Liver (tissue), 9 donors: Measurements from ENCODE around the gene ARPIN. TPM values are rescaled to one million over a fixed set of nuclear protein-coding genes. Genes with fewer than 3 reads are reported as not detected.

ENCODE experiments used
- DNase-seq: peaks from one replicate; pipeline ENCODE4 v3.0.0-alpha.2; 2017; ENCODE audit warnings: low spot score
- H3K27ac ChIP-seq, 2 donors: one replicate each; pipeline ENCODE4 v1.7.0; 2013; ENCODE audit warnings: inconsistent platforms in 2 of 2, low read length in 2 of 2, control low read depth in 1 of 2, low read depth in 1 of 2, mild to moderate bottlenecking in 1 of 2
- H3K27me3 ChIP-seq, 4 donors: one replicate each; pipeline versions ENCODE4 v1.6.1 to v1.7.0; 2013; ENCODE audit warnings: low read length in 3 of 4, inconsistent platforms in 1 of 4, mild to moderate bottlenecking in 1 of 4, moderate library complexity in 1 of 4; ENCODE audit not compliant: control insufficient read depth in 4 of 4, insufficient read depth in 4 of 4
- H3K36me3 ChIP-seq, 4 donors: one replicate each; pipeline versions ENCODE4 v1.6.1 to v1.7.0; 2013; ENCODE audit warnings: low read length in 3 of 4, mild to moderate bottlenecking in 3 of 4, low read depth in 1 of 4, moderate library complexity in 1 of 4; ENCODE audit not compliant: control insufficient read depth in 4 of 4, insufficient read depth in 3 of 4
- H3K4me1 ChIP-seq, 4 donors: one replicate each; pipeline versions ENCODE4 v1.6.1 to v1.7.0; 2013; ENCODE audit warnings: low read length in 3 of 4, mild to moderate bottlenecking in 3 of 4, moderate library complexity in 1 of 4; ENCODE audit not compliant: control insufficient read depth in 4 of 4, insufficient read depth in 4 of 4
- H3K4me3 ChIP-seq, 3 donors: one replicate each; pipeline versions ENCODE4 v1.6.1 to v1.7.0; 2013; ENCODE audit warnings: low read length in 3 of 3, control low read depth in 1 of 3, low read depth in 1 of 3, mild to moderate bottlenecking in 1 of 3
- H3K9ac ChIP-seq, 2 donors: one replicate each; pipeline ENCODE4 v1.7.0; 2013; ENCODE audit warnings: low read length in 2 of 2, mild to moderate bottlenecking in 2 of 2, moderate library complexity in 2 of 2, control low read depth in 1 of 2, low read depth in 1 of 2
- H3K9me3 ChIP-seq, 4 donors: one replicate each; pipeline versions ENCODE4 v1.6.1 to v1.7.0; 2013; ENCODE audit warnings: low read length in 3 of 4; ENCODE audit not compliant: control insufficient read depth in 4 of 4
- EGR1 ChIP-seq, 2 donors: IDR thresholded peaks; 2 replicates each; pipeline ENCODE4 v1.6.1; 2016 to 2018; ENCODE audit warnings: antibody characterized with exemption in 2 of 2, low read depth in 2 of 2
- FOXA2 ChIP-seq: IDR thresholded peaks from 2 replicates; pipeline ENCODE4 v1.6.1; 2016; ENCODE audit warnings: antibody characterized with exemption
- GABPA ChIP-seq, 2 donors: IDR thresholded peaks in 1 of 2; conservative IDR thresholded peaks in 1 of 2; 2 replicates each; pipeline ENCODE4 v1.6.1; 2016; ENCODE audit warnings: antibody characterized with exemption in 2 of 2, mild to moderate bottlenecking in 1 of 2, moderate library complexity in 1 of 2
- HNF4A ChIP-seq, 2 donors: conservative IDR thresholded peaks; 2 replicates each; pipeline ENCODE4 v1.6.1; 2016; ENCODE audit warnings: antibody characterized with exemption in 2 of 2, mild to moderate bottlenecking in 2 of 2
- HNF4G ChIP-seq: IDR thresholded peaks from 2 replicates; pipeline ENCODE4 v1.6.1; 2016; ENCODE audit warnings: antibody characterized with exemption
- NR2F2 ChIP-seq: IDR thresholded peaks from 2 replicates; pipeline ENCODE4 v1.6.1; 2016; ENCODE audit warnings: antibody characterized with exemption
- RXRA ChIP-seq, 2 donors: IDR thresholded peaks; 2 replicates each; pipeline ENCODE4 v1.6.1; 2017 to 2018; ENCODE audit warnings: antibody characterized with exemption in 2 of 2, mild to moderate bottlenecking in 1 of 2
- SP1 ChIP-seq: IDR thresholded peaks from 2 replicates; pipeline ENCODE4 v1.6.1; 2018; ENCODE audit warnings: antibody characterized with exemption, mild to moderate bottlenecking
- TAF1 ChIP-seq: conservative IDR thresholded peaks from 2 replicates; pipeline ENCODE4 v1.6.1; 2016; ENCODE audit warnings: antibody characterized with exemption, mild to moderate bottlenecking
- YY1 ChIP-seq: IDR thresholded peaks from 2 replicates; pipeline ENCODE4 v1.6.1; 2016; ENCODE audit warnings: antibody characterized with exemption, mild to moderate bottlenecking
- WGBS: extraction: QIAGEN DNeasy Blood & Tissue Kit; methylation state at CpG from one replicate; pipeline ENCODE4 v1.1.7; 2013; 5-methylcytosine and 5-hydroxymethylcytosine counted together
- polyA plus RNA-seq, 2 donors: library from polyadenylated mRNA; stranded (reverse) in 1 of 2; unstranded in 1 of 2; fragments of 200-250 nt in 1 of 2; fragments of >200 nt in 1 of 2; fragmentation: Nextera tagmentation in 1 of 2; extraction: Ambion mirVana in 1 of 2; gene quantifications; one replicate each; pipeline versions ENCODE4 v1.2.1 to v1.2.3, GENCODE V29; 2013 to 2015
- total RNA-seq, 2 donors: library from RNA; depleted of rRNA; stranded (reverse); fragments of >200 nt; gene quantifications; one replicate each; pipeline ENCODE4 v1.2.3, GENCODE V29; 2014
- TF ChIP-seq, protein P1 (sequence below): IDR thresholded peaks from 2 replicates; pipeline ENCODE4 v1.6.1; 2016; ENCODE audit warnings: antibody characterized with exemption
- TF ChIP-seq, protein P2 (sequence below): IDR thresholded peaks from 2 replicates; pipeline ENCODE4 v1.6.1; 2016; ENCODE audit warnings: antibody characterized with exemption
- TF ChIP-seq, protein P3 (sequence below): IDR thresholded peaks from 2 replicates; pipeline ENCODE4 v1.6.1; 2016; ENCODE audit warnings: antibody characterized with exemption
- TF ChIP-seq, protein P4 (sequence below): fragments of 150-350 bp; IDR thresholded peaks from 2 replicates; pipeline ENCODE4 v1.5.1; 2017; ENCODE audit warnings: improper control_type of control experiment, low read depth, low read length; ENCODE audit not compliant: missing input control
- TF ChIP-seq, protein P5 (sequence below): IDR thresholded peaks from 2 replicates; pipeline ENCODE4 v1.6.1; 2016; ENCODE audit warnings: antibody characterized with exemption, mild to moderate bottlenecking
- donor health status: healthy.
- donor health status: healthy.
- donor health status: healthy.
- donor health status: healthy.
- donor health status: healthy.

Gene ARPIN
- total and polyA plus RNA-seq, 4 donors, result 1.6 to 7.2 (median 3.5) TPM

DNA sequence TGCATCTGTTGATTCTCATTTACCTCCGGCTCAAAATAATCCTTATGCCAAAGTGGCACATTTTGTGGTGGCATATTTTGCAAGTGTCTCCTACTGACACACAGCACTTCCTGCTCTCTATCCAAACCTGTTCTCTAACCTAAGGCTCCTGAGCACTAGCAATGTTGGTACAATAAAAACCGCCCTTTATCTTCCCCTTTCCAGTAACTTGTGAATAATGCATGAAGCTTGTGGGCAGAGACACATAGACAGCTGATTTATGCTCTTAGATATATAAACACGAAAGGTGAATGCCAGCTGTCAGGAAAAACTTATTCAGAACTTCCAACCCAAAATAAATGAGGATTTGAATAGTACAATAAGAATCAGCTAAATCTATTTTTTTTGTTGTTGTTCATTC lies 34.6 kb upstream of the ARPIN start:
- WGBS, result 86% methylated on average over 3 of the region's 3 CpGs
- TF ChIP-seq FOXA2 (no peak), RXRA (IDR thresholded peaks at IDR 0.05) (no peak), HNF4G (no peak), GABPA (IDR thresholded peaks at IDR 0.05 in 1 of 2, conservative IDR thresholded peaks at IDR 0.05 in 1 of 2) (no peak), TAF1 (no peak), SP1 (no peak), NR2F2 (no peak), YY1 (no peak)
- TF ChIP-seq, protein P1, sequence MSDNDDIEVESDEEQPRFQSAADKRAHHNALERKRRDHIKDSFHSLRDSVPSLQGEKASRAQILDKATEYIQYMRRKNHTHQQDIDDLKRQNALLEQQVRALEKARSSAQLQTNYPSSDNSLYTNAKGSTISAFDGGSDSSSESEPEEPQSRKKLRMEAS, result no peak
- TF ChIP-seq, protein P2, sequence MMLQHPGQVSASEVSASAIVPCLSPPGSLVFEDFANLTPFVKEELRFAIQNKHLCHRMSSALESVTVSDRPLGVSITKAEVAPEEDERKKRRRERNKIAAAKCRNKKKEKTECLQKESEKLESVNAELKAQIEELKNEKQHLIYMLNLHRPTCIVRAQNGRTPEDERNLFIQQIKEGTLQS, result no peak
- TF ChIP-seq, protein P3, sequence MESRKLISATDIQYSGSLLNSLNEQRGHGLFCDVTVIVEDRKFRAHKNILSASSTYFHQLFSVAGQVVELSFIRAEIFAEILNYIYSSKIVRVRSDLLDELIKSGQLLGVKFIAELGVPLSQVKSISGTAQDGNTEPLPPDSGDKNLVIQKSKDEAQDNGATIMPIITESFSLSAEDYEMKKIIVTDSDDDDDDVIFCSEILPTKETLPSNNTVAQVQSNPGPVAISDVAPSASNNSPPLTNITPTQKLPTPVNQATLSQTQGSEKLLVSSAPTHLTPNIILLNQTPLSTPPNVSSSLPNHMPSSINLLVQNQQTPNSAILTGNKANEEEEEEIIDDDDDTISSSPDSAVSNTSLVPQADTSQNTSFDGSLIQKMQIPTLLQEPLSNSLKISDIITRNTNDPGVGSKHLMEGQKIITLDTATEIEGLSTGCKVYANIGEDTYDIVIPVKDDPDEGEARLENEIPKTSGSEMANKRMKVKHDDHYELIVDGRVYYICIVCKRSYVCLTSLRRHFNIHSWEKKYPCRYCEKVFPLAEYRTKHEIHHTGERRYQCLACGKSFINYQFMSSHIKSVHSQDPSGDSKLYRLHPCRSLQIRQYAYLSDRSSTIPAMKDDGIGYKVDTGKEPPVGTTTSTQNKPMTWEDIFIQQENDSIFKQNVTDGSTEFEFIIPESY, result no peak
- TF ChIP-seq, protein P4, sequence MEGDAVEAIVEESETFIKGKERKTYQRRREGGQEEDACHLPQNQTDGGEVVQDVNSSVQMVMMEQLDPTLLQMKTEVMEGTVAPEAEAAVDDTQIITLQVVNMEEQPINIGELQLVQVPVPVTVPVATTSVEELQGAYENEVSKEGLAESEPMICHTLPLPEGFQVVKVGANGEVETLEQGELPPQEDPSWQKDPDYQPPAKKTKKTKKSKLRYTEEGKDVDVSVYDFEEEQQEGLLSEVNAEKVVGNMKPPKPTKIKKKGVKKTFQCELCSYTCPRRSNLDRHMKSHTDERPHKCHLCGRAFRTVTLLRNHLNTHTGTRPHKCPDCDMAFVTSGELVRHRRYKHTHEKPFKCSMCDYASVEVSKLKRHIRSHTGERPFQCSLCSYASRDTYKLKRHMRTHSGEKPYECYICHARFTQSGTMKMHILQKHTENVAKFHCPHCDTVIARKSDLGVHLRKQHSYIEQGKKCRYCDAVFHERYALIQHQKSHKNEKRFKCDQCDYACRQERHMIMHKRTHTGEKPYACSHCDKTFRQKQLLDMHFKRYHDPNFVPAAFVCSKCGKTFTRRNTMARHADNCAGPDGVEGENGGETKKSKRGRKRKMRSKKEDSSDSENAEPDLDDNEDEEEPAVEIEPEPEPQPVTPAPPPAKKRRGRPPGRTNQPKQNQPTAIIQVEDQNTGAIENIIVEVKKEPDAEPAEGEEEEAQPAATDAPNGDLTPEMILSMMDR, result no peak
- TF ChIP-seq, protein P5, sequence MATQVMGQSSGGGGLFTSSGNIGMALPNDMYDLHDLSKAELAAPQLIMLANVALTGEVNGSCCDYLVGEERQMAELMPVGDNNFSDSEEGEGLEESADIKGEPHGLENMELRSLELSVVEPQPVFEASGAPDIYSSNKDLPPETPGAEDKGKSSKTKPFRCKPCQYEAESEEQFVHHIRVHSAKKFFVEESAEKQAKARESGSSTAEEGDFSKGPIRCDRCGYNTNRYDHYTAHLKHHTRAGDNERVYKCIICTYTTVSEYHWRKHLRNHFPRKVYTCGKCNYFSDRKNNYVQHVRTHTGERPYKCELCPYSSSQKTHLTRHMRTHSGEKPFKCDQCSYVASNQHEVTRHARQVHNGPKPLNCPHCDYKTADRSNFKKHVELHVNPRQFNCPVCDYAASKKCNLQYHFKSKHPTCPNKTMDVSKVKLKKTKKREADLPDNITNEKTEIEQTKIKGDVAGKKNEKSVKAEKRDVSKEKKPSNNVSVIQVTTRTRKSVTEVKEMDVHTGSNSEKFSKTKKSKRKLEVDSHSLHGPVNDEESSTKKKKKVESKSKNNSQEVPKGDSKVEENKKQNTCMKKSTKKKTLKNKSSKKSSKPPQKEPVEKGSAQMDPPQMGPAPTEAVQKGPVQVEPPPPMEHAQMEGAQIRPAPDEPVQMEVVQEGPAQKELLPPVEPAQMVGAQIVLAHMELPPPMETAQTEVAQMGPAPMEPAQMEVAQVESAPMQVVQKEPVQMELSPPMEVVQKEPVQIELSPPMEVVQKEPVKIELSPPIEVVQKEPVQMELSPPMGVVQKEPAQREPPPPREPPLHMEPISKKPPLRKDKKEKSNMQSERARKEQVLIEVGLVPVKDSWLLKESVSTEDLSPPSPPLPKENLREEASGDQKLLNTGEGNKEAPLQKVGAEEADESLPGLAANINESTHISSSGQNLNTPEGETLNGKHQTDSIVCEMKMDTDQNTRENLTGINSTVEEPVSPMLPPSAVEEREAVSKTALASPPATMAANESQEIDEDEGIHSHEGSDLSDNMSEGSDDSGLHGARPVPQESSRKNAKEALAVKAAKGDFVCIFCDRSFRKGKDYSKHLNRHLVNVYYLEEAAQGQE, result no peak
- Histone ChIP-seq H3K36me3 (no peaks in the 10 kb centered on the region), H3K4me1 (peaks cover 0 to 4% (median 0%) of the 10 kb centered on the region in 4 donors), H3K27ac (no peak overlapping the region), H3K9me3 (no peaks in the 10 kb centered on the region), H3K27me3 (no peaks in the 10 kb centered on the region), H3K4me3 (no peak overlapping the region), H3K9ac (no peak overlapping the region)
- DNase-seq, result no peak

DNA sequence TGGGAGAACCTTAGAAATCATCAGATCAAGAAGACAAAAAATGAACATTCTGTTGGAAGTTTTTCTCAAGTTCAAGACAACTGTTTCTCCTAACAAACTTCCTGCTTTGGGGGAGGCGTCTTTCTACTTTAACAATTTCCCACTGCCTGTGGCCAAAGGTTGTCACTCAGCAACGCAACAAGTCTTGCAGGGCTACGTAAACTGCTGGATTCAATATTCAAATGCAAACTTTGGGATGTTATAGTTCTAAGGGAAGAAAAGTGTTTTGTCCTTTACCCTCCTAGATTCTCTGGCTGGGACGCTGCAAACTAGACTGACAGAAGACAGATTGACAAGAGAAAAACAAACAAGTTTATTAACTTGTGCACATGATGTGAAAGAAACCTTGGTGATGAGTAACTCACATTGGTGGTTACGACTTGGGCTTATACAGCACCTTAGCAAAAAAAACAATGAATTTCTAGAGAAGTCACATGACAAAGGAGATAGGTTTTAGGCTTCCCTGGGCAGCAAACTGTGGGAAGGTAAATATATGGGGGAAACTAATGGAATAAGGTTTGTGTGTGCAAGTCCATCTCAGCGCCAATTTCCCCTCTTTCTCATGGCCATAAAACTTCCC lies 34.0 kb upstream of the ARPIN start:
- Histone ChIP-seq H3K4me3 (no peak overlapping the region), H3K27ac (no peak overlapping the region), H3K4me1 (peaks cover 0 to 4% (median 0%) of the 10 kb centered on the region in 4 donors), H3K9ac (no peak overlapping the region), H3K9me3 (no peaks in the 10 kb centered on the region), H3K36me3 (no peaks in the 10 kb centered on the region), H3K27me3 (no peaks in the 10 kb centered on the region)
- no peak for DNase-seq
- 78% methylated on average over 6 of the region's 6 CpGs for WGBS
- TF ChIP-seq, protein P5, result no peak
- TF ChIP-seq SP1 (no peak), EGR1 (IDR thresholded peaks at IDR 0.05; ENCODE audit: low read depth in 2 of 2) (no peak), HNF4A (conservative IDR thresholded peaks at IDR 0.05) (no peak)
- TF ChIP-seq, protein P3, result no peak
- TF ChIP-seq, protein P2, result no peak
